GM21723 (cell line): Measurements from ENCODE around the gene FABP7.

ENCODE experiments used
- ATAC-seq: cut with Tn5 transposase; IDR thresholded peaks from one replicate; pipeline ENCODE4 v1.9.1; 2021; ENCODE audit warnings: mild to moderate bottlenecking, moderate library complexity; ENCODE audit not compliant: unreplicated experiment

The FABP7 gene

DNA sequence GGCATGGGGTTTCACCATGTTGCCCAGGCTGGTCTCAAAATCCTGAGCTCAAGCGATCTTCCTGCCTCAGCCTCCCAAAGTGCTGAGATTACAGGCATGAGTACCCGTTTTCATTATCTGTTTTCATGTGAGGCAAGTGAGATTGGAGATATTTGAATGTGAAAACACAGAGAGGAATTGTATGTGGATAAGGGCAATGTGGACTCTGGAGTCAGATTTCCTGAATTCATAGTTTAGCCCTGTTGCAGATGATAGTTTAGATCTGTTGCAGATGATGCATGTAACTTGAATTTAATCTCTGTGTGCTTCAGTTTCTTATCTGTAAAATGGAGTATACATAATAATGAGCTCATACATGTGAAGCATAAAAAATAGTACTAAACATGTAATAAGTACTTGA, 13.2 kb downstream of the FABP7 start:
- no peak for ATAC-seq

DNA sequence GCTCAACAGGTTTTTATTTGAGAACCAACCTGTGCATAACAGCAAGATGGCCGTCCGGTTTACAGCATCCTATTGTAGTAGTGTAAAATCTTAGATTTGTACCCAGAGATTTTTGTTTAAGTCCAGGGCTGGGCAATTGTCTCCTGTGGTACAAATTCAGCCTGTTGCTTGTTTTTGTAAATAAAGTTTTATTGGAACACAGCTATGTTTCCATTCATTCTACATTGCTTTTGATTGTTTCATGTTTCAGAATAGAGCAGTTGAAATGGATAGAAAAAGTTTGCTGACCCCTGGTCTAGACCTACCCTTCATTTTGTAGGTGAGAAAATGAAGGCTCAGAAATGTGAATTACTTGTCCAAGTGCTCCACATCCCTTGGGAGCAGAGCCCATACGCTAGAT, 18.0 kb downstream of the FABP7 start:
- ATAC-seq: no peak

DNA sequence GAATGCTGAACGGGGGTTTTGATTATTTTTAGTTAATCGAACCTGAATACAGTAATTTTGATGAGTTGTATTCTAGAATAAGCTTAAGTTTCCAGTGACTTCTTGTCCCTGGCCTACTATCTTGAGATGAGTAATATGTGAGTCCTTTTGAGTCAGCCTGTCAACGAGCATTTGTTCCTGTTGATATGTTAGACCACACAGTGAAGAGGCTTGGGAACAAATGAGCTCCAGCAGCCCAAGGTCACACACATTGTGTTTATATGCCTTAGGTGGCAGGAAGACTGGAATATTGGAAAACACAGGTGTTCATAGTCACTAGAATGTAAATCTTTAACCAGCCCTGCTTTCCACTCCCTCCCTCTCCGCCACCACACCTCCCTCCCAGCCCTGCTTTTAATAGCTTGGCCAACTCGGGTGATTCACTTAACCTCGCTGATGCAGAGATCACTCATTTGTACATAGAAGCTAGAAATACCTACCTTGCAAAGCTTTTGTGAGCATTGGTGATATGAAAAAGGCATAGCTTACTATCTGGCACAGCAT, 18.7 kb downstream of the FABP7 start:
- ATAC-seq: peak; percentile 87

DNA sequence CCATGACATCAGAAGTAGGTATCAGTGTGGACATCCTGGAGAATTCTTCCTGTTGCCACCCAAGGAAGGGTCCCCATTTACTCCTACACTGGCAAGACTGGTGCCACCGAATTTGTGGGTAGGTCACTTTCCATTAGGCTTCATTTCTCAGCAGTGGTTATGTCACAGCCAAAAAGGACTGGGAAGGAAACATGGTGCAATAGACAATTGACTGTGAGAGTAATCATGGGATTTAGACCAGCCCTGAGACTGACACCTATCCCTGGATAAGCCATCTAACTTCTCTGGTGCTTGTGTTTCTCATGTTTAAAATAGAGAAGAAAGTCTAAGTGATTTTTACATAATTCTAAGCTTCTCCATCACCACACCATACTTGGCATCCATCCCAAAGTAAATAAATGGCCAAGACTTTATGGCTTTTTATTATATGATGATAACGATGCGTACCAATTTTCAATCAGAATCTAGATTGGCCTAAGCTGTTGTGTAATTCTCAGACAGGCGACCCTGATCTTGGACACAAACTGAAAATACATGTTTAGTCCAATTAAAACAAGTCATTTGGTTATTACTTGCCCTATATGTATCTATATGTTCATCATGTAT, 19.7 kb downstream of the FABP7 start:
- no peak for ATAC-seq

DNA sequence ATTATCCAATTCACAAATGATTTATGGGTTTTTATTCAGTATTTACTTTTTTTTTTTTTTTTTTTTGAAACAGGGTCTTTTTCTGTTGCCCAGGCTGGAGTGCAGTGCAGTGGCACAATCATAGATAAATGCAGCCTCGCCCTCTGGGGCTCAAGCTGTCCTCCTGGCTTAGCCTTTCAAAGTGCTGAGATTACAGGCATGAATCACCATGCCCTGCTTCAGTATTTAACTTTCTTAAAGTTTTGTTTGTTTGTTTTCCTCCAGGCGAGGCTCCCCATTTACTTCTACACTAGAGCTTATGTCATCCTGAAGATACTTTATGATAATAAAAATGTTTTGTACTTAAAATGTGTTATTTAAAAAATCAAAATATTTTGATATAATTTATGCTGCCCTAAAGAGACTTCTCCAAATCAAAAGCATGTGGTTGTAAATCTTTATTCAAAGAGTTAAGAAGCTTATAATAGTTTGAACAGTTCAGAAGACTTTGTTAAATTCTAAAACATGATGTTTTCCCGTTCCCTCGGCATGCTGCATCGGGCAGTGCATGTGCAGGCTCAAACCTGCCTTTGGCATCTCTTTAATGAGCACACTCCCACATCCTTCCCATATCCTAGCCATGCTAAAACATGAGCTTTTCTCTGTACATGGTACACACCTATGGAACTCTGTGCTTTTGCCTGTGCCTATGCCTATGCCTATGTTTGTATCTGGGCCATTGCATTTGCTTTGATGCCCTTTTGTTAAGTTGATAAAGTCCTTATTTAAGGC, 20.6 kb downstream of the FABP7 start:
- no peak for ATAC-seq

DNA sequence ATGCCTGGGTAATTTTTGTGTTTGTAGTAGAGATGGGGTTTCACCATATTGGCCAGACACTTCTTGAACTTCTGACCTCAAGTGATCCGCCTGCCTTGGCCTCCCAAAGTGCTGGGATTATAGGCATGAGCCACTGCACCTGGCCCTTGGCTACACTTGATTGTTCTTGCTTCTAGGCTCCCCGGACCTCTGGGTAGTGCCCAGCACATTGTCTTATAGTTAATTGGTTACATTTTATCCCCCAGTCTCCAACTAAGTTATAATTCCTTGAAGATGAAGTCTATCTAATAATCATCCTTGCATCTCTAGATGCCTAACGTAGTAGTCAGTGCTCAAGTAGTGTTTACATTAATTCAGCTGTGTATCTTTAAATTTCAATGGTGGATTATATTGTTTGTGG, 21.4 kb downstream of the FABP7 start:
- ATAC-seq: no peak

DNA sequence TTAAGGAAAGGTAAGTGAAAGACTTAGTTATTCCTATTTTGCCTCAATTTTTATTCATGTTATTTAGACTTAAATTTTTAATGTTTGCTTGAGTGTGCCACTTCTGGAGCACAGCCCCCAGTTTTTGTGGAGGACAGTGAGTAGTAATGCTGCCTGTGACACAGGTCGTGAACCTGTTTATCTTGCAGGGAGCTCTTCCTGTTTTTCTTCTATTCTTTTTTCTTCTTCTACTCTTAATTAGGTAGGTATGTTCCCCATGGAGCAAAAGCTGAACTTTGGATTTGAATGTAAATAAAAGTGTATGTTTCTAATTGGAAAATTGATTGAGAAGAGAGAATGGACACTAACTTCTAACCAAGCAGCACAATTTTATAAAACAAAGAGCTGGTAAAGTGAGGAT, 21.9 kb downstream of the FABP7 start:
- ATAC-seq: no peak

DNA sequence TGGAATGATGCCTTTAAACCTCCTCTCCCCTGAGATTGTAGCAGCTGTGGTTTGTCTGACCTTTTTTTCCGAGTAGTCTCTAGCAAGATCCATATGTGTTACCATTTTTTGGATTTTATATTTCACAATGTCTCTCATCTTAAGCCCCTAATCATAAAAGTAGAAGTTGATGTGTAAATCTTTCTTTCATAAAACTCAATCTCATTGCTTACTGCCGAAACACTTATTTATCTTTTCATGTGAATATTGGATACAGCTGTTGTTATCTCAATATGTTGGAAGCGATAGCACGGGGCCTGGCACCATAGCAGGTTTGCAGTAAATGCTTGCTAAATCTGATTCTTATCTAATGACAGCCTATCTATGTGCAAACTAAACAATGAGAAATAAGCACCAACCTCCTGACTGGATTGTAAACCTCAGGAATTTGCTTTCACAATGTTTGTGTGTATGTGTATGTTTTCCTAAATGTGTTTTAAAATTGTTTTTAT, 23.7 kb downstream of the FABP7 start:
- no peak for ATAC-seq

DNA sequence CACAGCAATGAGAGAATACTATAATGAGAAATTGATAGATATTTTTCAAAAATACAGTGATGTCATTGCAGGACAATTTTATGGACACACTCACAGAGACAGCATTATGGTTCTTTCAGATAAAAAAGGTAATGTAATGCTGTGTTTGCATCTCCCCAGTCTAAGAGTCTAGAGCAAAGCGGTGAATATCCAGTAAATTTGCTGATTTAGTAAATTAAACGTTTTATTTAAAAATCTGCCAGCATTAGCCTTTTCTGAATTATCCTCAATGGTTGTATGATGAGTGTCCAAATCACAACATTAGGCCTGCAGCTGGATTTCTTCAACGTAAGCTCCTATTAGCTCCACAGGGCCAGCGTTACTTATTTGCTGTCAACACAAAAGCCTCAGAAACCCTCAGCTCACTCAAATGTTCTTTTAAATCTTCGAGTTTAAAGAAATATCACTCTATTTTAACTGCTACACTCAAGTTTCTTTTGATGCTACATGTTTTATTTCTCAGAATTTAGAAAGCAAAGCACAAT, 25.5 kb downstream of the FABP7 start:
- no peak for ATAC-seq

DNA sequence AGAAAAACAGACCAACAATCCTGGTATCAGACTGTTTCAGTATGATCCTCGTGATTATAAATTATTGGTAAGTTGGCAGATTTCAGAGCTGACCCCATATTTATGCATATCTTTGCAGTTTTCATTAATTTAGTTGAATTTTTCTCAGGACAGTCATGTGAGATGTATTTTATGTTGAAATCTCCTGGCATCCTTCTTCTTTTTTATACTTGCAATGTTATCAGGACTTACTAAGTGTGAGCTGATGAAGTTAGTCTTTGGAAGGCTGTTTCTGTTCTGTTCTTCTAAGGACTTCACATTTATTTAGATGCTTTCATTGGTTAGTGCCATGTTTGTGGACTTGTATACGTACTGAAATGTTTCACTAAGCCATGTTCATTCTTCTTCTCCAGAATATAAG, 26.8 kb downstream of the FABP7 start:
- no peak for ATAC-seq

DNA sequence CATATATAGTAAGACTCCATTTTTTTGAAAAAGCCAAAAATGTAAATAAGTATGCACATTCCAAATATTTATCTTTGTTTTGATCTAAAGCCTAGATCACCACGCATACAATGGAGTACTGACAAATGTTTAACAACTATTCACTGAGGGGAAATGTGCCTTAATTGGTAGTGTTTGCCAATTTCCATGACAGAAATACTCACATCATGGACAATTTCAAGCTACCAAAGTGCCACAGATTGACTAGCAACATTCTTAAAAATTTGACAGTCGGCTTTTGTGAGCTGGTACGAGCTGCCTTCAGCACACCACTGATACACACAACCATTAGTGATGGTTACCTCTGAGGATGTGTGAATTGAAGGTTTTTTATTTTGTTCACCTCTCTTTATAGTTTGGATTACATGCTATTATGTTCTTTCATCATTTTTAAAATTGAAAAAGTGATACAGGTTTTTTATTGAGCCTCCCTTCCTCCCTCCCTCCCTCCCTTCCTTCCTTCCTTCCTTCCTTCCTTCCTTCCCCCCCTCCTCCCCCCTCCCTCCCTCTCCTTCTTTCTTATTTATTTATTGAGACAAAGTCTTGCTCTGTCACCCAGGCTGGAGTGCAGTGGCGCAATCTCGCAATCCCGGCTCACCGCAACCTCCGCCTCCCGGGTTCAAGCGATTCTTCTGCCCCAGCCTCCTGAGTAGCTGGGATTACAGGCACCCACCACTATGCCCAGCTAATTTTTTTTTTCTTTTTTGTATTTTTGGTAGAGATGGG, 28.8 kb downstream of the FABP7 start:
- no peak for ATAC-seq

DNA sequence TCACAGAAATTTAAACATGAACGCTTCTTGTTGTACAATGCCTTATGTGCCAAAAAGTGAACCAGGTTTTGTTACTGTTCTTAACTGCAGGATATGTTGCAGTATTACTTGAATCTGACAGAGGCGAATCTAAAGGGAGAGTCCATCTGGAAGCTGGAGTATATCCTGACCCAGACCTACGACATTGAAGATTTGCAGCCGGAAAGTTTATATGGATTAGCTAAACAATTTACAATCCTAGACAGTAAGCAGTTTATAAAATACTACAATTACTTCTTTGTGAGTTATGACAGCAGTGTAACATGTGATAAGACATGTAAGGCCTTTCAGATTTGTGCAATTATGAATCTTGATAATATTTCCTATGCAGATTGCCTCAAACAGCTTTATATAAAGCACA, 29.5 kb downstream of the FABP7 start:
- no peak for ATAC-seq

DNA sequence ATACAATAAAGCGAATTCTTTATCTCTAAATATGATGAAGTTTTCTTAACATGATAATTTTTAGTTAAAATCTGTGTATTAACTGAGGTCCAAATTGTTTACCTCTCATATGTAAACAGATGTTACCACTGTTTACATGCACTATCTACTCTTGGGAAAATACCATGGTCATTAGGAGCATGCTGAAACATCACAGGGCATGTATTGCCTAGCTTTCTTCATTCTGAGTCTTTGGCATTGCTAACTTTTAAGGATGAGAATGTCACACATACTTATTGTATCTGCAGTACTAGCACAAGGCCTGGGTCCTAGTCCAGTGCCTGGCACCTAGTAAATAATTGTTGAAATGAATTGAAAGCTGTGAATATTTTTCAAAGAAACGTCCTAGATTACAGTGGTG, 30.2 kb downstream of the FABP7 start:
- no peak for ATAC-seq

DNA sequence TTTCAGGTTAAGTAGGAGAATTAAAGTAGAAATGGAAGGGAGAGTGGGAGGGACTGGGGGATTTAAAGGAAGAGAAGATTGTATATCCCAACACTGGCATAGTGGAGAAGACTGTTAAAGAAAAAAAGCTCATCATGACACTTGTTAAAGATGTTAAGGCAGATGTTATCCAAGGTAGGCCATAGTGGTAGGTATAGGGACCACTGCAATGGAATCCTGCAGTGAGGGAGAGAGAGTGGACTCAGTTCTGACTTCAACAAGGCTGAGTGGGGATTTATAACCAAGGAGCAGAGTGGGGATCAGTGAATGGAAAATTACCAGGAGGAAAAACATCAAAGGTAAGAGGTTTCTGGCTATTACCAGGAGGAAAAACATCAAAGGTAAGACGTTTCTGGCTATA, 30.7 kb downstream of the FABP7 start:
- no peak for ATAC-seq

DNA sequence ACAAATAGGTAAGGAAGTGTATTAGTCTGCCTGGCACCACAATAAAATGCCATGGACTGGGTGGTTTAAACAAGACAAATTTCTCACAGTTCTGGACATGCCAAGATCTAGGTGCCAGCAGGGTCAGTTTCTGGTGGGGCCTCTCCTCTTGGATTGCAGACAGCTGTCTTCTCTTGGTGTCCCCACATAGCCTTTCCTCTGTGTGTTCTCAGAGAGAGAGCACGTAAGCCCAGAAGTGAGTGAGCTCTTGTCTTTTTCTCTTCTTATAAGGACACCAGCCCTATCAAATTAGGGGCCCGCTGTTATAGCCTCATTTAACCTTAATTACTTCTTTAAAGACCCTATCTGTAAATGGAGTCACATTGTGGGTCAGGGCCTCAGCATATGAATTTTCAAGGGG, 37.8 kb downstream of the FABP7 start:
- ATAC-seq: no peak

DNA sequence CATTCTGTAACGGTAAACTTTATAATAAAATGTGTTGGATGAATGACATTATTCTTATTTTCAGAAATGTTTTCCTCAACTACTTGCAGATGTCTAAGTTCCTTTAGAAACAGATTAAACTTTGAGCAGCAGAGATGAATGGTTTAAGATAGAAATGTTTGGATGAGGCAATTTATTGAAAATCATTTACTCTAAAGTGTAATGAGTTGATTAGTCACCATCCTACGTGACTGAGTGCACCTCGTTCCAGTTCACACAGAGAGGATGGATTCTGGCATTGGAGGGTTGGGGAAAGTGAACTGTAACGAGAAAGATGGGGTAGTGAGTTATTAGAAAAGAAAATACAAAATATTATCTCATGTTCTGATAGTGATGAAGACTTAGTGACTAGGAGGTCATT, 38.2 kb downstream of the FABP7 start:
- no peak for ATAC-seq

DNA sequence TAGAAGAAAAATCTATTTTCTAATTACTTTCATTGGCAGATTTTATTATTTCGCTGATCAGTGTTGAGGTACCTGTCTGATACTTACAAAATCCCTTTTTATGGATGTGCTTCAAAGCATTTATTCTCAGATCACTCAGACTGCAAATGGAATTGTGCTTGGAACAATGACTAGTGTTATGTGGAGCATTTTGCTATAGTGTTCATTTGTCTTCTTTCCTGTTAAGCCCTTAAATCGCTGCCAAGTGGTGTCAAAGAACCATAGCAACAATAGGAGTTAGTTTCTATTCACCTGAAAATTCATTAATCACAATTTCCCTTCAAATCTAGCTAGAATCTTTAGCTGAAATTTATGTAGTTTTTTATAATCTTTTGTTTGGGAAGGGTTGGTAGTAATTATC, 39.4 kb downstream of the FABP7 start:
- no peak for ATAC-seq

DNA sequence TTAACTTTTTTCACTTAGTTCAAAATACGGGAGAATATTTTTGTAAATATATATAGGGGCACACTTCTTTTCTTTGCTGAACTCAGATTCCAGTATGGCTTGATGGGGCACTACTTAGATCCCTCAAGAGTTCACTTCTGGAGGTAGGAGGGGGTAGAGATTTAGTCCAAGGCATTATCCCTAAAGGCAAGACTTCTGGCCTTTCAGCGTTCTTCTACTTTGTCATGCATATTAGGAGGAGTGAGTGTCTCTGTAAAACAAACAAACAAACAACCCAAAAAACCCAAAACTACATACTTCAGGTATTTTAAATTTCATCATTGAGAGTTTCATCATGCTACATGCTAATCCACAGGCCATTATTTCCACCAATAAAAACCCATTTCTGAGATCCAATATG, 41.6 kb downstream of the FABP7 start:
- ATAC-seq: no peak

DNA sequence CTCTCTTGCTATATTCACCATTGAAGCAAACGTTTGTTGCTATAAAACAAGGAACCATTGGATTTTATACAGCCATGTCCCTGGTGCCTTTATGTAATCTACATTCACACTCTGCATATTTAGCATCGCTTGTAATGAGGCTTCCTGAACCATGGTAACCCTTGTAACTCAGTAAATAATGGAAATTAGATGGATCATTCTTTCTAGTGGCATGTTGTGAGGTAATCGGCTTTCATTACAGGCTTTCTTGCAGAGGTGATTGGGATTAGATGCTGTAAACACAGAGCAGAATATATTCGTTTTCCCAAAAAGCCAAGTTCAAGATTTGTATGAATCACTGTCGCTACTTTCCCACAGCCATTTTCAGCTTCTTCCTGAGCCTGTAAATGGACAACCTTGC, 45.6 kb downstream of the FABP7 start:
- no peak for ATAC-seq

DNA sequence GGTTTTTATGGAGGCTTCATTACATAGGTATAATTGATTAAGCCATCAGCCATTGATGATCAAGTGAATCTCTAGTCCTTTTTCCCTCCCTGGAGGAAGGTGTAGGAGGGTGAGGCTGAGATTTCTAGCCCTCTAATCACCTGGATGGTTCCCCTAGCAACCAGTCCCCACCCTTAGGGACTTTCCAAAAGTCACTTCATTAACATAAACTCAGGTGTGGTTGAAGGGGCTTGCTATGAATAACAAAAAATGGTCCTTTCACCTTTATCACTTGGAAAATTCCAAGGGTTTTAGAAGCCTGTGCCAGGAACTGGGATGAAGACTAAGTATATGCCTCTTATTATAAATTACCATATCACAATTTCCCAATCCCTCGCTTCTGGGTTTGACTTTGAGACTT, 49.9 kb downstream of the FABP7 start:
- ATAC-seq: no peak

DNA sequence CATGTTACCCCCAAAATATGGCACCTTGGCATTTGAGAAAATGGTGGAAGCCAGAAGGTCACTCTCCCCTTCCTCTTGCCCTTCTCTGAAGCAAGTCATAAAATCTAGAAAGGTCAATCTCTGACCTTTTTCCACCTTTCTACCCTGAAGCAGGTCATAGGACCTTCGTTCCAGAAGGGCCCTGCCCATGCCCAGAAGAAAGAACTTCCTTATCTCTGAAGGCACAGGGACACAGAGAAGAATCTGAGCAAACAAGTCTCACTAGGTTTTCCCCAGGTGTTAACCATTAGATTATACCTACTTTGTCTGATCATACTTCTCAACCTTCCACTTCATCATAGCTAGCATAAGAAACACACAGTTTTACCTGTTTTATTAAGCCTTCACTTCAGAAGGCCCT, 52.0 kb downstream of the FABP7 start:
- ATAC-seq: no peak

DNA sequence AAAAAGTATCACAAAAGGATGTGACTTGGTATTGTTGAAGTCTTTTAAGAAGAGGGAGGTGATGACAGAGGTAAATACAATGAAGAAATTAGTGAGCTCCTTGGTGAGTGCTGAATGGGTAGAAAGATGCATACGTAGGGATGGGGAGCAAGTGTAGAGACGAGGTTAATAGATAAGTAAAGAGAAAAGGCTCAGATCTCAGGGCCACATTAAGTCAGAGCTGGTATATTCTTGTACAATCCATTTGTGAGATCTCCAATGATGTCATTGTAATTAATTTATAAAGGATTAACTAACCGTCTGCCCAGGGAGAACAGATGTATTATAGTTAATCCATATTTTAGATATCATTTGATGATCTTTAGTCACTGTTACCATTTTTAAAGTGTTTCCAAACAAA, 52.9 kb downstream of the FABP7 start:
- no peak for ATAC-seq
